ENCODE results near the gene SHLD1. TPM values are rescaled to one million over a fixed set of nuclear protein-coding genes. Genes with fewer than 3 reads are reported as not detected.
"Not testable (repeated sequence)": the region's sequence is repeated elsewhere in the genome, so short reads cannot be mapped to it uniquely, and the experiment has no call there.

SHLD1 gene
- total RNA-seq = 10 to 100 TPM; 10.0 to 15.8 (median 14.2) TPM
- 11.8 TPM for total RNA-seq (2013)
- 1.8 to 8.7 (median 6.5) reads per million in 29 experiments for total RNA-seq

DNA sequence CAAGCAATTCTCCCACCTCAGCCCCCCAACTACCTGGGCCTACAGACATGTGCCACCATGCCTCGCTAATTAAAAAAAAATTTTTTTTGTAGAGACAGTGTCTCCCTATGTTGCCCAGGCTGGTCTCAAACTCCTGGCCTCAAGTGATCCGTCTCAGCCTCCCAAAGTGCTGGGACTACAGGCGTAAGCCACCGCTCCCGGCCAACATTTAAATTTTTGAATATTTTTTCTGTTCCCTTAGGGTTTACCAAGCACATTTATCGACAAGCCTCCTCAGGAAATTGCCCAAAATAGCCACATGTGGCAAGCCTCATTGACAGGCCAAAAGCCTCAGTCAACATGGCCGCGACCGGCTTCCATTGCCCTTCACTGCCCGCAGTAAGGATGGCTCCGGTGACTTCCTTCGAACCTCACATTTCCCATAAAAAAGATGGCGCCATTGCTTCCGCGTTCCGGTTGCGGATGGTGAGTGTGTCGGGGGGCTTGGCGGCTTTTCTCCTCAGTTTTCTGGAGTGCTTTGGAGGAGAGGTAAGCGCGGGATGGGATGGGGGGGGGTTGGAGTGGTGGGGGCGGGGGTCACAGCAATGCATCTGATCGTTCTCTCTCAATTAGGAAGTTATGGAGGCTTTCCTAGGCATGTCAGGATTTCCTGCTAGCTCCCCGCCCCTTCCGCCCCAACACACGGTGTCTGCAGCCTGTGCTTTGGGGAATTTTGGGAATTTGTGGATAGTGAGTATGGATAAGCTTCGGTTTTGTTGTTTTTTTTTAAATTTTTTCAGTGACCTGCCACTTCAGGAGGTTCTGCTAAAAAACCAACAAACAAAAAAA, at the start of gene SHLD1:
Gene SHLD1, plus strand, starts transcription at position 450 of the 828 bp plus-strand sequence. CDS start 22,465 bp downstream, outside the sequence.
- peak within 1 kb of the TSS; percentile 75 to 96 for H3K4me3 ChIP-seq (ENCODE audit: control insufficient read depth in 1 of 2, extremely low read depth in 1 of 2, low read length in 1 of 2)
- WGBS (ENCODE audit: insufficient coverage) = 56% methylated on average over 8 of the region's 27 CpGs

DNA sequence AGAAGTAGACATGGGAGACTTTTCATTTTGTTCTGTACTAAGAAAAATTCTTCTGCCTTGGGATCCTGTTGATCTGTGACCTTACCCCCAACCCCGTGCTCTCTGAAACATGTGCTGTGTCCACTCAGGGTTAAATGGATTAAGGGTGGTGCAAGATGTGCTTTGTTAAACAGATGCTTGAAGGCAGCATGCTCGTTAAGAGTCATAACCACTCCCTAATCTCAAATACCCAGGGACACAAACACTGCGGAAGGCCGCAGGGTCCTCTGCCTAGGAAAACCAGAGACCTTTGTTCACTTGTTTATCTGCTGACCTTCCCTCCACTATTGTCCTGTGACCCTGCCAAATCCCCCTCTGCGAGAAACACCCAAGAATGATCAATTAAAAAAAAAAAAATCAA, 47.9 kb upstream of the SHLD1 start:
- H3K4me1 Mint-ChIP-seq; H3K4me3 ChIP-seq (ENCODE audit: control insufficient read depth in 1 of 2, extremely low read depth in 1 of 2, low read length in 1 of 2); H3K36me3 Mint-ChIP-seq; H3K9me3 Mint-ChIP-seq; H3K27me3 Mint-ChIP-seq; ATAC-seq (replicated peaks in 1 of 4); H3K4me3 Mint-ChIP-seq; H3K27me3 ChIP-seq (replicated peaks in 1 of 2; ENCODE audit: control insufficient read depth in 2 of 2, extremely low read depth in 1 of 2, insufficient read depth in 2 of 2, low read length in 1 of 2); H3K36me3 ChIP-seq (ENCODE audit: control insufficient read depth in 2 of 2, extremely low read depth in 1 of 2, insufficient read depth in 1 of 2, low read length in 1 of 2); H3K27ac Mint-ChIP-seq; DNase-seq; H3K4me1 ChIP-seq (ENCODE audit: control insufficient read depth in 1 of 2, extremely low read depth in 1 of 2, insufficient read depth in 2 of 2, low read length in 2 of 2); POLR2A ChIA-PET; CTCF ChIA-PET; H3K27ac ChIP-seq (ENCODE audit: low read length); H3K9me3 ChIP-seq: not testable (repeated sequence)
- WGBS (ENCODE audit: insufficient coverage) = no CpG with 5 or more reads among the region's 5 CpGs

More for the DNA sequence above, at the start of gene SHLD1:
- H3K4me1 Mint-ChIP-seq = peaks cover 24 to 32% (median 29%) of the 10 kb centered on the region in 3 donors
- H3K9me3 Mint-ChIP-seq = no peaks in the 10 kb centered on the region
- Histone ChIP-seq H3K36me3 (ENCODE audit: control insufficient read depth in 2 of 2, extremely low read depth in 1 of 2, insufficient read depth in 1 of 2, low read length in 1 of 2) (no peaks in the 10 kb centered on the region), H3K27me3 (replicated peaks in 1 of 2; ENCODE audit: control insufficient read depth in 2 of 2, extremely low read depth in 1 of 2, insufficient read depth in 2 of 2, low read length in 1 of 2) (no peaks in the 10 kb centered on the region), H3K9me3 (no peaks in the 10 kb centered on the region), H3K27ac (ENCODE audit: low read length) (peak within 1 kb of the TSS; percentile 42), H3K4me1 (ENCODE audit: control insufficient read depth in 1 of 2, extremely low read depth in 1 of 2, insufficient read depth in 2 of 2, low read length in 2 of 2) (peaks cover 6 to 13% of the 10 kb centered on the region in 2 experiments)
- ChIA-PET POLR2A (interaction anchor here (0.5 to 2.0 kb wide), 6 partner anchors 33 to 180 kb away, joined by 3 to 17 read pairs (median 3); no protein-coding TSS in a partner anchor), CTCF (interaction anchor here (0.6 to 1.8 kb wide), 4 partner anchors 35 to 180 kb away, joined by 4 to 11 read pairs (median 4); no protein-coding TSS in a partner anchor)
- DNase-seq (peak; percentile 67 to 90 (median 77)), ATAC-seq (replicated peaks in 1 of 4) (peak; percentile 94 to 98 (median 97))
- H3K27ac Mint-ChIP-seq = peak within 1 kb of the TSS; percentile 91
- peak within 1 kb of the TSS; percentile 83 to 90 (median 90) for H3K4me3 Mint-ChIP-seq
- no peaks in the 10 kb centered on the region for H3K27me3 Mint-ChIP-seq
- peaks cover 10% of the 10 kb centered on the region for H3K36me3 Mint-ChIP-seq

GRCh38 chr20:5703681-5704101, 46.5 kb upstream of the SHLD1 start:
- POLR2A ChIA-PET = interaction anchor here (0.6 kb wide), 2 partner anchors 60 to 95 kb away, joined by 3 to 5 read pairs; no protein-coding TSS in a partner anchor
- H3K27ac Mint-ChIP-seq = no peak overlapping the region

GRCh38 chr20:5705827-5706226, 44.4 kb upstream of the SHLD1 start:
- Histone ChIP-seq H3K36me3 (ENCODE audit: control insufficient read depth in 2 of 2, extremely low read depth in 1 of 2, insufficient read depth in 1 of 2, low read length in 1 of 2) (no peaks in the 10 kb centered on the region), H3K27me3 (replicated peaks in 1 of 2; ENCODE audit: control insufficient read depth in 2 of 2, extremely low read depth in 1 of 2, insufficient read depth in 2 of 2, low read length in 1 of 2) (no peaks in the 10 kb centered on the region), H3K4me3 (ENCODE audit: control insufficient read depth in 1 of 2, extremely low read depth in 1 of 2, low read length in 1 of 2) (no peak overlapping the region), H3K4me1 (ENCODE audit: control insufficient read depth in 1 of 2, extremely low read depth in 1 of 2, insufficient read depth in 2 of 2, low read length in 2 of 2) (no peaks in the 10 kb centered on the region), H3K9me3 (no peaks in the 10 kb centered on the region), H3K27ac (ENCODE audit: low read length) (no peak overlapping the region)
- H3K9me3 Mint-ChIP-seq = no peaks in the 10 kb centered on the region
- H3K36me3 Mint-ChIP-seq = no peaks in the 10 kb centered on the region
- 100% methylated on average over 3 of the region's 6 CpGs for WGBS (ENCODE audit: insufficient coverage)
- H3K27me3 Mint-ChIP-seq = no peaks in the 10 kb centered on the region
- H3K27ac Mint-ChIP-seq = no peak overlapping the region
- H3K4me1 Mint-ChIP-seq = no peaks in the 10 kb centered on the region
- DNase-seq (no peak), ATAC-seq (replicated peaks in 1 of 4) (no peak)
- CTCF ChIA-PET = interaction anchor here (0.5 kb wide), 2 partner anchors 18 to 305 kb away, joined by 3 to 11 read pairs; no protein-coding TSS in a partner anchor
- no peak overlapping the region for H3K4me3 Mint-ChIP-seq
- POLR2A ChIA-PET = interaction anchor here in 1 of 2 donors (0.6 kb wide), 1 partner anchor 112 kb away, joined by 4 read pairs; no protein-coding TSS in a partner anchor

More at GRCh38 chr20:5703681-5704101, 46.5 kb upstream of the SHLD1 start:
- no peaks in the 10 kb centered on the region for H3K9me3 Mint-ChIP-seq
- CTCF ChIA-PET = interaction anchor here in 1 of 2 donors (1.5 kb wide), 1 partner anchor 11 kb away, joined by 6 read pairs; no protein-coding TSS in a partner anchor
- H3K36me3 Mint-ChIP-seq = no peaks in the 10 kb centered on the region
- 70% methylated on average over 2 of the region's 5 CpGs for WGBS (ENCODE audit: insufficient coverage)
- no peak for ATAC-seq (replicated peaks in 1 of 4)
- H3K27me3 Mint-ChIP-seq = no peaks in the 10 kb centered on the region
- H3K36me3 ChIP-seq (ENCODE audit: control insufficient read depth in 2 of 2, extremely low read depth in 1 of 2, insufficient read depth in 1 of 2, low read length in 1 of 2) = no peaks in the 10 kb centered on the region
- no peaks in the 10 kb centered on the region for H3K4me1 ChIP-seq (ENCODE audit: control insufficient read depth in 1 of 2, extremely low read depth in 1 of 2, insufficient read depth in 2 of 2, low read length in 2 of 2)
- H3K9me3 ChIP-seq = no peaks in the 10 kb centered on the region
- no peak overlapping the region for H3K4me3 Mint-ChIP-seq
- H3K27ac ChIP-seq (ENCODE audit: low read length) = no peak overlapping the region
- H3K4me3 ChIP-seq (ENCODE audit: control insufficient read depth in 1 of 2, extremely low read depth in 1 of 2, low read length in 1 of 2) = no peak overlapping the region
- no peak for DNase-seq
- no peaks in the 10 kb centered on the region for H3K27me3 ChIP-seq (replicated peaks in 1 of 2; ENCODE audit: control insufficient read depth in 2 of 2, extremely low read depth in 1 of 2, insufficient read depth in 2 of 2, low read length in 1 of 2)
- no peaks in the 10 kb centered on the region for H3K4me1 Mint-ChIP-seq

GRCh38 chr20:5706797-5707196, 43.4 kb upstream of the SHLD1 start:
- ChIA-PET CTCF (no interaction called here), POLR2A (no interaction called here)
- Mint-ChIP-seq H3K4me3 (no peak overlapping the region), H3K4me1 (no peaks in the 10 kb centered on the region), H3K9me3 (no peaks in the 10 kb centered on the region), H3K27me3 (no peaks in the 10 kb centered on the region), H3K36me3 (no peaks in the 10 kb centered on the region), H3K27ac (no peak overlapping the region)
- Histone ChIP-seq H3K4me3 (ENCODE audit: control insufficient read depth in 1 of 2, extremely low read depth in 1 of 2, low read length in 1 of 2) (no peak overlapping the region), H3K27me3 (replicated peaks in 1 of 2; ENCODE audit: control insufficient read depth in 2 of 2, extremely low read depth in 1 of 2, insufficient read depth in 2 of 2, low read length in 1 of 2) (no peaks in the 10 kb centered on the region), H3K4me1 (ENCODE audit: control insufficient read depth in 1 of 2, extremely low read depth in 1 of 2, insufficient read depth in 2 of 2, low read length in 2 of 2) (no peaks in the 10 kb centered on the region), H3K27ac (ENCODE audit: low read length) (no peak overlapping the region), H3K9me3 (no peaks in the 10 kb centered on the region), H3K36me3 (ENCODE audit: control insufficient read depth in 2 of 2, extremely low read depth in 1 of 2, insufficient read depth in 1 of 2, low read length in 1 of 2) (no peaks in the 10 kb centered on the region)
- WGBS (ENCODE audit: insufficient coverage) = 92% methylated on average over 7 of the region's 9 CpGs
- DNase-seq (no peak), ATAC-seq (replicated peaks in 1 of 4) (no peak)

- 73% methylated on average over 3 of the region's 3 CpGs for WGBS (ENCODE audit: insufficient coverage)
- H3K36me3 Mint-ChIP-seq = no peaks in the 10 kb centered on the region
- Histone ChIP-seq H3K9me3 (no peaks in the 10 kb centered on the region), H3K27me3 (replicated peaks in 1 of 2; ENCODE audit: control insufficient read depth in 2 of 2, extremely low read depth in 1 of 2, insufficient read depth in 2 of 2, low read length in 1 of 2) (no peaks in the 10 kb centered on the region), H3K27ac (ENCODE audit: low read length) (no peak overlapping the region), H3K4me1 (ENCODE audit: control insufficient read depth in 1 of 2, extremely low read depth in 1 of 2, insufficient read depth in 2 of 2, low read length in 2 of 2) (peaks cover 16 to 18% of the 10 kb centered on the region in 2 experiments), H3K36me3 (ENCODE audit: control insufficient read depth in 2 of 2, extremely low read depth in 1 of 2, insufficient read depth in 1 of 2, low read length in 1 of 2) (no peaks in the 10 kb centered on the region), H3K4me3 (ENCODE audit: control insufficient read depth in 1 of 2, extremely low read depth in 1 of 2, low read length in 1 of 2) (no peak overlapping the region)
- peaks cover 0 to 4% (median 0%) of the 10 kb centered on the region in 3 donors for H3K9me3 Mint-ChIP-seq
- ChIA-PET CTCF (interaction anchor here (0.6 kb wide), 2 partner anchors 28 to 79 kb away, joined by 4 to 5 read pairs; no protein-coding TSS in a partner anchor), POLR2A (no interaction called here)
- no peak for DNase-seq
- no peak overlapping the region for H3K4me3 Mint-ChIP-seq
- H3K27ac Mint-ChIP-seq = no peak overlapping the region
- no peaks in the 10 kb centered on the region for H3K27me3 Mint-ChIP-seq
- ATAC-seq (replicated peaks in 1 of 4) = no peak
- peaks cover 26 to 29% (median 27%) of the 10 kb centered on the region in 3 donors for H3K4me1 Mint-ChIP-seq
Observed at GRCh38 chr20:5710551-5710950, 39.6 kb upstream of the SHLD1 start.
